NCI-H2227 (cell line): ENCODE results near the gene KCTD18.
A peak's percentile ranks its signal among the peaks of the same experiment; 100 is the strongest.

Experiments
- DNase-seq: peaks from one replicate; lab custom pipeline; 2025; ENCODE audit not compliant: unreplicated experiment; lab: John Stamatoyannopoulos, UW

KCTD18 gene

GRCh38 chr2:200486529-200486928 is 23.3 kb downstream of the KCTD18 start:
- DNase-seq: no peak

- DNase-seq: no peak
Measured at GRCh38 chr2:200484934-200485333, 24.9 kb downstream of the KCTD18 start.

- DNase-seq: peak; percentile 82
Measured at GRCh38 chr2:200483729-200484198, 26.1 kb downstream of the KCTD18 start.

GRCh38 chr2:200482194-200482593 is 27.7 kb downstream of the KCTD18 start:
- DNase-seq: no peak

GRCh38 chr2:200479692-200480265 is 30.1 kb downstream of the KCTD18 start:
- no peak for DNase-seq

- DNase-seq: no peak
Measured at GRCh38 chr2:200477667-200478131, 32.2 kb downstream of the KCTD18 start.

- peak; percentile 55 for DNase-seq
Measured at GRCh38 chr2:200476836-200477235, 33.0 kb downstream of the KCTD18 start.

- DNase-seq: no peak
Measured at GRCh38 chr2:200475795-200476194, 34.1 kb downstream of the KCTD18 start.

- DNase-seq: no peak
Measured at GRCh38 chr2:200472853-200473464, 36.9 kb downstream of the KCTD18 start.

GRCh38 chr2:200471928-200472645 is 37.8 kb downstream of the KCTD18 start:
- DNase-seq: no peak

GRCh38 chr2:200471324-200471848 is 38.5 kb downstream of the KCTD18 start:
- peak; percentile 73 for DNase-seq

GRCh38 chr2:200470230-200470629 is 39.6 kb downstream of the KCTD18 start:
- peak; percentile 35 for DNase-seq

- no peak for DNase-seq
Measured at GRCh38 chr2:200469708-200470211, 40.1 kb downstream of the KCTD18 start.

GRCh38 chr2:200467806-200468681 is 41.8 kb downstream of the KCTD18 start:
- no peak for DNase-seq

- DNase-seq: no peak
Measured at GRCh38 chr2:200466425-200467418, 43.1 kb downstream of the KCTD18 start.

GRCh38 chr2:200463452-200463851 is 46.4 kb downstream of the KCTD18 start:
- no peak for DNase-seq

GRCh38 chr2:200461846-200462710 is 47.8 kb downstream of the KCTD18 start:
- no peak for DNase-seq

GRCh38 chr2:200459101-200459500 is 50.8 kb downstream of the KCTD18 start:
- DNase-seq: no peak

GRCh38 chr2:200456567-200456966 is 53.3 kb downstream of the KCTD18 start:
- DNase-seq: no peak
